ENCODE results near the gene LRCH3.

DNA sequence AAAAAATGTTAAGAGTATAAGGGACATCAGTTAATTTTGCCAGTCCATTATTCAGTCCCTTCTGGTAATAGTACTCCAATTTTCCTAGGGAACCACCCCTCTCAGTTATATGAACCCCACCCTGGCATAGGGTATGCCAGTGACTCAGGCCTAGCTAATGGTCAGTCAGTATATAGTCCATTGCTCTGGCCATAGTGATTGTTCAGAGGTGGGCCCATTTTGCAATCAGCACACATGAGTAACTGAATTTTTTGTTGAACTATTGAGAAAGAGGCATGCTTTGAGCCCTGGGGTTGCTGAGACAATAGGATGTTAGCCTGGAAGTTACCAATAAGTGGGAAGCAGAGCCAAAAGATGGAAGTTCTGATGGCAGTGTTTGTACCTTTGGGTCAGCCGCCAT is 4.1 kb downstream of the LRCH3 start:
- no peak for TF ChIP-seq BHLHE40 (IDR thresholded peaks at IDR 0.05; ENCODE audit: low read length)
- TF ChIP-seq ZNF121 (CRISPR knock-in tag; conservative IDR thresholded peaks at IDR 0.05) = no peak
- TF ChIP-seq IRF2 (CRISPR knock-in tag; IDR thresholded peaks at IDR 0.05) = no peak
- no peak for TF ChIP-seq ZNF41 (CRISPR knock-in tag; conservative IDR thresholded peaks at IDR 0.05)
- no peak for TF ChIP-seq ETV1 (tag; conservative IDR thresholded peaks at IDR 0.05; ENCODE audit: low read depth)
- no peak for TF ChIP-seq EGR1 (conservative IDR thresholded peaks at IDR 0.05)
- TF ChIP-seq NONO (IDR thresholded peaks at IDR 0.05; ENCODE audit: low read depth in 2 of 2, low read length in 1 of 2) = no peak
- TF ChIP-seq, protein P1, sequence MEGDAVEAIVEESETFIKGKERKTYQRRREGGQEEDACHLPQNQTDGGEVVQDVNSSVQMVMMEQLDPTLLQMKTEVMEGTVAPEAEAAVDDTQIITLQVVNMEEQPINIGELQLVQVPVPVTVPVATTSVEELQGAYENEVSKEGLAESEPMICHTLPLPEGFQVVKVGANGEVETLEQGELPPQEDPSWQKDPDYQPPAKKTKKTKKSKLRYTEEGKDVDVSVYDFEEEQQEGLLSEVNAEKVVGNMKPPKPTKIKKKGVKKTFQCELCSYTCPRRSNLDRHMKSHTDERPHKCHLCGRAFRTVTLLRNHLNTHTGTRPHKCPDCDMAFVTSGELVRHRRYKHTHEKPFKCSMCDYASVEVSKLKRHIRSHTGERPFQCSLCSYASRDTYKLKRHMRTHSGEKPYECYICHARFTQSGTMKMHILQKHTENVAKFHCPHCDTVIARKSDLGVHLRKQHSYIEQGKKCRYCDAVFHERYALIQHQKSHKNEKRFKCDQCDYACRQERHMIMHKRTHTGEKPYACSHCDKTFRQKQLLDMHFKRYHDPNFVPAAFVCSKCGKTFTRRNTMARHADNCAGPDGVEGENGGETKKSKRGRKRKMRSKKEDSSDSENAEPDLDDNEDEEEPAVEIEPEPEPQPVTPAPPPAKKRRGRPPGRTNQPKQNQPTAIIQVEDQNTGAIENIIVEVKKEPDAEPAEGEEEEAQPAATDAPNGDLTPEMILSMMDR (IDR thresholded peaks at IDR 0.05 in 2 of 3, conservative IDR thresholded peaks at IDR 0.05 in 1 of 3; ENCODE audit: insufficient read depth in 2 of 3, low read depth in 1 of 3, low read length in 3 of 3) = no peak
- TF ChIP-seq FOXK2 (conservative IDR thresholded peaks at IDR 0.05 in 1 of 2, IDR thresholded peaks at IDR 0.05 in 1 of 2; ENCODE audit: low read depth in 2 of 2) = no peak
- TF ChIP-seq, protein P2, sequence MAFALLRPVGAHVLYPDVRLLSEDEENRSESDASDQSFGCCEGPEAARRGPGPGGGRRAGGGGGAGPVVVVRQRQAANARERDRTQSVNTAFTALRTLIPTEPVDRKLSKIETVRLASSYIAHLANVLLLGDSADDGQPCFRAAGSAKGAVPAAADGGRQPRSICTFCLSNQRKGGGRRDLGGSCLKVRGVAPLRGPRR (CRISPR knock-in tag; IDR thresholded peaks at IDR 0.05) = no peak
- TF ChIP-seq, protein P3, sequence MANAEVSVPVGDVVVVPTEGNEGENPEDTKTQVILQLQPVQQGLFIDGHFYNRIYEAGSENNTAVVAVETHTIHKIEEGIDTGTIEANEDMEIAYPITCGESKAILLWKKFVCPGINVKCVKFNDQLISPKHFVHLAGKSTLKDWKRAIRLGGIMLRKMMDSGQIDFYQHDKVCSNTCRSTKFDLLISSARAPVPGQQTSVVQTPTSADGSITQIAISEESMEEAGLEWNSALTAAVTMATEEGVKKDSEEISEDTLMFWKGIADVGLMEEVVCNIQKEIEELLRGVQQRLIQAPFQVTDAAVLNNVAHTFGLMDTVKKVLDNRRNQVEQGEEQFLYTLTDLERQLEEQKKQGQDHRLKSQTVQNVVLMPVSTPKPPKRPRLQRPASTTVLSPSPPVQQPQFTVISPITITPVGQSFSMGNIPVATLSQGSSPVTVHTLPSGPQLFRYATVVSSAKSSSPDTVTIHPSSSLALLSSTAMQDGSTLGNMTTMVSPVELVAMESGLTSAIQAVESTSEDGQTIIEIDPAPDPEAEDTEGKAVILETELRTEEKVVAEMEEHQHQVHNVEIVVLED (CRISPR knock-in tag; IDR thresholded peaks at IDR 0.05) = no peak
- no peak for TF ChIP-seq ZNF507 (tag; conservative IDR thresholded peaks at IDR 0.05)
